NCI-H69 (cell line): ENCODE data around the gene SCG2.

Experiments
- DNase-seq: peaks from one replicate; lab custom pipeline; 2025; lab: John Stamatoyannopoulos, UW

Gene SCG2

DNA sequence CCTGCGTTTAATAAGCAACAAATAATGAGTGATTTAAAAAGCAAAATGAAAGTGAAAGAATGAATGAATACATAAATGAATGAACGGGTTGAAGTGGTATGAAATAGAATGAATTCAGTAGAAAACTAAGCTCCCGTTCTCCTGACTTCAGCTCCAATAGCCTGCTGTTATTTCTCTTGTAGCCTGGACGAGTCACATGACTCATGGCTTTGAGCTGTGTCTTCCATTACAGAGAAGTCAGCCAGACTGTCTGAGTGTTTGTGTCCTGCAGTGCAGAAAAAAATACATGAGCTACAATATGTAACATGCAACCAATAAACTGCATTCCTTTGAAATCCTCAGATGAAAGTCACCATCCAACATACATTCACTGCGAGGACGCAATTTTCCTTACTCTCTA is 21.2 kb downstream of the SCG2 start:
- peak; percentile 41 for DNase-seq

DNA sequence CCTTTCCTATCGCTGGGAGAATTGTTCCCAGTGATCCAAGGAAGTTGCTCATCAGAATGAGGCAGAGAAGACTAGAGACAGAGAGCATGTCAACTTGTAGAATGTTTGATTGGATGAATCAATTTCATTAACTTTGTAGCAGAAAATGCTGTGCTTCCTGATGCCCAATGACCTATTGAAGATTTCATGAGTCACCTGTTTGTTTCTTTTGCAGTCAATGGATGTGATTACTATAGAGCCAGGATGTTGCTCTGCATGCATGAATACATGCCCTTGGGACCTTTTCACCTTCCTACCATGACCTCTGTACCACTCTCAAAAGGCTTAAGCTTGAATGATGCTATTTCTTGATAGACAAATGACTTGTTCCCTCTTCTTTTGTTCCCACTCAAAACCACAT is 23.3 kb downstream of the SCG2 start:
- DNase-seq = no peak

DNA sequence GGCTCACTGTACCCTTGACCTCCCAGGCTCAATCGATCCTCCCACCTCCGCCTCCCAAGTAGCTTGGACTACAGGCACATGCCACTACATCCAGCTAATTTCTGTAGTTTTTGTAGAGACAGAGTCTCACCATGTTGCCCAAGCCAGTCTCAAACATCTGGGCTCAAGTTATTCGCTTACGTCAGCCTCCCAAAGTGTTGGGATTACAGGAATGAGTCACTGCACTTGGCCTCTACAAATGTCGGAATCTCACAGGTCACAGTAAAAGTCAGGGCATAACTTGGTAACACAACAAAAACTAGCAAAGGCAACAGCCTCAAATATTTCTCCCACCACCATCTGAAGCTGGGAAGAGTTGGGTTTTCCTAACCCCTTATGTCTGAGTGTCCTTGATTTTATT is 25.3 kb downstream of the SCG2 start:
- DNase-seq = peak; percentile 61

DNA sequence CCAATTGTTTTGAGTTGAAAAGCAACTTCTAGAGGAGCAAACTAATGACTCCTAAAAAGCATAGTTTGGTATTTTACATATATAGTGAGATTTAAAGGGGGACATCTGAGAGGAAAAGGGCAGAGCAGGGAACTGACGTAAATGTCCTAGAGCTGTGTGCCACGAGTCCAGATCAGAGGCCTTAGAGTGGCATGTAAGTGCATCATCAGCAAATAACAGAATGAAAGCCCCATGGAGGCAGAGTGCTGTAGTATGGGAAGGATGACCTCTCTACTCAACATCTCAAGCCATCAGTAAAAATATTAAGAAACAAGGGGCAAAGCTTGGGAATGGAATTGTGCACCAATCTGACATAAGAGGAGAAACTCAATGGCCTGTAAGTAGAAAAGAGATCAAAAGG is 31.4 kb downstream of the SCG2 start:
- no peak for DNase-seq

DNA sequence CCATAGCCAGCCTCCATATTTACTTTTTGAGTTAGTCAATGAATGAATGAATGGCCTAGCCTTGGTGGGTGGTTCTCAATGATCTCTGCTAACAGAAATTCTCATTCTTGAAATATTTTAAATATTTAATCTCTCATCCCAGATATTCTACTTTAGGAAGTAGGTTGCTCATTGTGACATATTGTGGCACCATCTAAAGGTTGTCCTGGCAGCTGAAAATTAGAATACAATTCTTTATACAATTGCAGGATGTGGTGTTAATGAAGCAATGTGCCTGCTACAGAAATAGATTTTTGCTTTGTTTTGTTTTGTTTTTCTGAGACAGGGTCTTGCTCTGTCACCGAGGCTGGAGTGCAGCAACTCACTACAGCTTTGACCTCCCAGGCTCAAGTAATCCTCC is 35.8 kb downstream of the SCG2 start:
- DNase-seq = no peak

DNA sequence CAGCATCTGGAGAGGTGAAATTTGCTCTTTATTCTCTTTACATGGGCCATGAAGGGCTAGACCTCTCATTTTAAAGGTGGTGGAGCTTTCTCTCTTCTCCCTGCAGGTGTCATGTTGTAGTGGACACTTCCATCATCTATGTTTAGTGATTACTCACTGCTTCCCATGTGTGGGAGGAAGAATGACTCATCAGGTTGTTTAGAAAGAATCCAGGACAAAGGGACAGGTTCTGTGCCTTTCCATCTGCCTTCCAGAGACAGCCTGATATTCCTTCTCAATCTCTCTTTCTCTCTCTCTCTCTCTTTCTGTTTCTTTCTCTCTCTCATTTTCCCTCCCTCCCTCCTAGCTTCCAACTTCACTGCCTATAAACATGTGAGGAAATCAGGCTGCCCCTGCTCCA is 38.7 kb downstream of the SCG2 start:
- peak; percentile 93 for DNase-seq

DNA sequence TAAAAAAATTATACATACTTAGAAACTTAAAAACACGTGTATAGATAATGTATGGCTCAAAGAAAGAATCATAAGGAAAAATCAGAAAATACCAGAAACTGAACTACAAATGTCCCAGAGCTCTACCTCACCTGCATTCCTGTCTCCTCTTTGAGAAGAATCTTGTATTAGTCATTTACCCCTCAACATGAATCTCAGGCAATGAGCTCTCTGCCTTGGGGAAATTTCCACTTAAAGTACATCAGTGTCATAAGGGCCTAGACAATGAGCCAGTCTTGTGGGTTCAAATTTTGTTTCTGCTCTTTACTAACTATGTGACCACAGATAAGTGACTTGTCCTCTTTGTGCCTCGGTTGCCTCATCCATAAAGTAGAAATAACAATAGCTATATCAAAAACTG is 40.1 kb downstream of the SCG2 start:
- no peak for DNase-seq

DNA sequence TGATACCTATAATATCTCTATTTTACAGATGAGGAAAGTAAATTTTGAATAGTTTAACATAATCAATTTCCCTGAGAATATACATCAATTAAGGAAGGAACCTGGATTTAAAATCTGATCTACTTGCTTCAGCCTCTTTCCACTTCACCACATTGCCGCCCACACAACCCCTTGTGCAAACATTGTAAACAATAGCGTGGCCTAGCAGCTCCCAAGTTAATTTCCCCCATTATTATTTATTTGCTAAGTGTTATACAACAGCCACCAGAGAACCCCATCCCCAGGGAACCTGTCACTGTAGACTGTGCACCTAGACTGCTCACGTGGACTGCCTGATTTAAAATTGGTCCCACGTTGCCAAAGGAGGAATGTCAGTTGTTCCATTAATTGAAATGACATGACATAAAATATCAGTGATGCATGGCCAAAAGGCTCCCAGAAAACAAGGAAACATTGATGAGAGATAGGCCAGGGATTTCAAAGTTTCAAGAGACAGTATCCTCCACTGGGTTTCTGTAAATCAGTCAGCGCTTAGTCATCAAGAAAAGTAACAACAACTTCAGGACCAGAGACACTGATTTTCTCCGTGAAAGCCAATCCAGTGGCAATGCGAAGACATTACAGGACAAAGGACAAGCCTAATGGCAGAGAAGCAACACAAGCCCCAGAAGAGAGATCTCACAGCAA is 41.3 kb downstream of the SCG2 start:
- DNase-seq = peak; percentile 96

DNA sequence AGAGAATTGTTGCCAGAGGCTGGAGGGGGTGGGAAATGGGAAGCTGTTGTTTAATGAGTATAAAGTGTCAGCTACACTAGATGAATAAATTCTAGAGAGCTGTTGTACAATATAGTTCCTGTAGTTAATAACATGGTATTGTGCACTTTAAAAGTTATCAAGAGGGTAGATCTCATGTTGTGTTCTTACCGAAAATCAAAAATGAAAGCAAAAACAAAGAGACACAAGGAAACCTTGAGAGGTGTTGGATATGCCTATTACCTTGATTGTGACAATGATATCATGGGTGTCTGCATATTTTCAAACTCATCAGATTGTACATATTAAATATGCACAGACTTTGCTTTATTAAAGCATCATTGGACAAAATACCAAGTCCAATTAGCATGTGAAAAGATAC is 43.2 kb downstream of the SCG2 start:
- DNase-seq = no peak

DNA sequence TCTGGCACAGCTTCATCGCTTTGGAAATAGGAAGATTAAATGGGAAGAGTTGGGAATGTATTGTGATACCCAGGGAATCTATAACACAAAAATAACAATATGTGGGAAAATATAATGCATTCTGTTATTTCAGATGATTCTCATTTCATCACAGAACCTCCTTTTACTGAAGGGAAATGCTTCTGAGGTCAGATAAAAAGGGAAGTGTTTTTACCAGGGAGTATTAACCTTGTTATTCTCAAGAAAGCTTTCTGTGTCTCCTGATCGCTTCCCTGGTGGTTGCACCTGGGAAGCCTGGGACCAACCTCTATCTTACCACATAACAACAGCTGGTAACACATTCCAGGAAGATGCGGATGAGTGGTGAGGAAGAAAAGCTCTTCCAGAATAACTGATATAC is 47.2 kb downstream of the SCG2 start:
- DNase-seq = peak; percentile 10

DNA sequence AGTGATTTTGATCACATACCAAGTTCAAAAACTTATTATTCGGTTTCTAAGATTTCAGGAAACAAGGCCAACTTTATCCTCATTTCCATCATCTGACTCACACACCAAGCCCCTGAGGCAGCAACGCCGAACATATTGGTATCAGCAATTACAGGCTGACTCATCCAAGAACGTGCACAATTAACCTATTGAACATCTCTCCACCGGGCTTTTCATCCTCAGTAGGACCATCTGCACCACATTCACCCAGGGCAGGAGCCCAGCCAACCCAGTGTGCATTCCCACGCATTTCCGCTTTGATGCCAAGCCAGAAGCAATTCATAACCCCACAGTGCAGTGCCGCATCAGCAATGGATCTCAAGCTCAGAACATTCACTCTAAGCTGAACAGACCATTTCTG is 52.9 kb downstream of the SCG2 start:
- DNase-seq = peak; percentile 96

DNA sequence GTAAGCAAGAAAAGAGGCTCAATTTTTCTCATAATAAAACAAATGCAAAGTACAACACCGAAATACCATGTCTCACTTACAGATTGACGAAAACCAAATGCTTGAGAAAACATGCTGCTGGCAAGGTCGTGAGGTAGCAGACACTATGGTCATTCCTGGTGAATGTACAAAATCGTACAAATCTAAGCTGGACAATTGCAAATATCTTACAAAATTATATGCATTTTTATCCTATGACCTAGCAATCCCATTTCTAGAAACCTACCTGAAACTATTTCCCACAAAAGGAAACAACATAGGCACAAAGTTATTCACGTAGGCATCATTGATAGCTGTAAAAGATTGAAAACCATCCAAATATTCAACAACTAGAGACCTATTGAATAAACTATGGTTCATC is 54.0 kb downstream of the SCG2 start:
- peak; percentile 5 for DNase-seq
